Loucy (cell line): ENCODE measurements around the gene MUC6.

Source experiments
- H2AFZ ChIP-seq: fragments of 200-600 bp; sonication (generic); 2 replicates; pipeline ENCODE4 v1.6.0; 2016; ENCODE audit warnings: antibody characterized with exemption, mild to moderate bottlenecking, low read length, moderate library complexity
- H3F3A ChIP-seq: fragments of 200-600 bp; 2 replicates; pipeline ENCODE4 v1.6.0; 2016; ENCODE audit warnings: antibody characterized with exemption, low read depth, mild to moderate bottlenecking
- H3K27me3 ChIP-seq: fragments of 200-600 bp; sonication (generic); 2 replicates; pipeline ENCODE4 v1.6.1; 2014; ENCODE audit warnings: low read length, mild to moderate bottlenecking; ENCODE audit not compliant: insufficient read depth, poor library complexity, severe bottlenecking
- H3K36me3 ChIP-seq: fragments of 200-600 bp; sonication (generic); 2 replicates; pipeline ENCODE4 v1.6.1; 2016; ENCODE audit warnings: low read length; ENCODE audit not compliant: insufficient read depth
- H3K4me1 ChIP-seq: fragments of 200-600 bp; sonication (generic); 2 replicates; pipeline ENCODE4 v1.5.1; 2014; ENCODE audit warnings: low read length, mild to moderate bottlenecking; ENCODE audit not compliant: insufficient read depth, poor library complexity, severe bottlenecking
- H3K4me2 ChIP-seq: fragments of 200-600 bp; sonication (generic); 2 replicates; pipeline ENCODE4 v1.6.0; 2014; ENCODE audit warnings: antibody characterized with exemption, low read length, low read depth, mild to moderate bottlenecking; ENCODE audit not compliant: poor library complexity, severe bottlenecking
- H3K4me3 ChIP-seq: fragments of 200-600 bp; sonication (generic); 2 replicates; pipeline ENCODE4 v1.5.1; 2014; ENCODE audit warnings: low read length, mild to moderate bottlenecking, mixed read lengths; ENCODE audit not compliant: poor library complexity, severe bottlenecking
- H3K79me2 ChIP-seq: fragments of 200-600 bp; sonication (generic); 2 replicates; pipeline ENCODE4 v1.6.1; 2014; ENCODE audit warnings: low read length; ENCODE audit not compliant: insufficient read depth
- H3K9ac ChIP-seq: fragments of 200-600 bp; sonication (generic); 2 replicates; pipeline ENCODE4 v1.6.0; 2014; ENCODE audit warnings: mild to moderate bottlenecking, low read depth, low read length, moderate library complexity; ENCODE audit not compliant: poor library complexity, severe bottlenecking
- H3K9me2 ChIP-seq: fragments of 200-600 bp; sonication (generic); replicated peaks from 2 replicates; pipeline ENCODE4 v1.6.1; 2016; ENCODE audit warnings: low read depth, low read length, mixed read lengths
- H3K9me3 ChIP-seq: fragments of 200-600 bp; sonication (generic); 2 replicates; pipeline ENCODE4 v1.6.1; 2014; ENCODE audit warnings: mild to moderate bottlenecking, antibody characterized with exemption, low read length, low read depth; ENCODE audit not compliant: insufficient read depth
- H4K20me1 ChIP-seq: fragments of 200-600 bp; sonication (generic); 2 replicates; pipeline ENCODE4 v1.6.0; 2014; ENCODE audit warnings: antibody characterized with exemption, low read length, mild to moderate bottlenecking; ENCODE audit not compliant: insufficient read depth, poor library complexity, severe bottlenecking
- CTCF ChIP-seq: fragments of 200-600 bp; sonication (generic); conservative IDR thresholded peaks from 2 replicates; pipeline ENCODE4 v1.5.1; 2014; ENCODE audit warnings: mild to moderate bottlenecking, antibody characterized with exemption, low read length
- EZH2phosphoT487 ChIP-seq: fragments of 200-600 bp; IDR thresholded peaks from 2 replicates; pipeline ENCODE4 v1.6.1; 2018; ENCODE audit warnings: antibody characterized with exemption, mild to moderate bottlenecking, moderate library complexity, borderline replicate concordance

The MUC6 gene

GRCh38 chr11:968822-969221 is 67.7 kb downstream of the MUC6 start:
- peaks cover 35% of the 10 kb centered on the region; the same call in 1 of the 2 replicates for H3K36me3 ChIP-seq
- peaks cover 25% of the 10 kb centered on the region for H3K4me1 ChIP-seq
- no peaks in the 10 kb centered on the region for H3K9me3 ChIP-seq
- no peak for TF ChIP-seq CTCF
- no peak for TF ChIP-seq EZH2phosphoT487
- no peak overlapping the region for H3K9ac ChIP-seq
- no peaks in the 10 kb centered on the region for H3K9me2 ChIP-seq
- H3K27me3 ChIP-seq = no peaks in the 10 kb centered on the region
- peaks cover 47% of the 10 kb centered on the region for H3K79me2 ChIP-seq
- no peak overlapping the region for H3K4me2 ChIP-seq
- no peak overlapping the region for H2AFZ ChIP-seq
- H3K4me3 ChIP-seq = no peak overlapping the region
- H4K20me1 ChIP-seq = peaks cover 6% of the 10 kb centered on the region
- H3F3A ChIP-seq = no peaks in the 10 kb centered on the region

- Histone ChIP-seq H3K4me1 (peaks cover 25% of the 10 kb centered on the region), H3K36me3 (peaks cover 35% of the 10 kb centered on the region; the same call in 1 of the 2 replicates), H3K9me3 (no peaks in the 10 kb centered on the region), H3K4me2 (no peak overlapping the region), H3K79me2 (peaks cover 47% of the 10 kb centered on the region), H4K20me1 (peaks cover 6% of the 10 kb centered on the region), H3K27me3 (no peaks in the 10 kb centered on the region), H3F3A (no peaks in the 10 kb centered on the region), H2AFZ (no peak overlapping the region), H3K4me3 (no peak overlapping the region), H3K9me2 (no peaks in the 10 kb centered on the region), H3K9ac (no peak overlapping the region)
- TF ChIP-seq EZH2phosphoT487 (no peak), CTCF (no peak)
Measured at GRCh38 chr11:967995-968751, 68.3 kb downstream of the MUC6 start.

GRCh38 chr11:965206-965775 is 71.2 kb downstream of the MUC6 start:
- Histone ChIP-seq H3K36me3 (peaks cover 36% of the 10 kb centered on the region; the same call in 1 of the 2 replicates), H3K27me3 (no peaks in the 10 kb centered on the region), H3K79me2 (peaks cover 40% of the 10 kb centered on the region)

More at GRCh38 chr11:965206-965775, 71.2 kb downstream of the MUC6 start:
- Histone ChIP-seq H4K20me1 (peaks cover 6% of the 10 kb centered on the region), H3K9ac (no peak overlapping the region), H3K4me3 (no peak overlapping the region), H3K9me2 (no peaks in the 10 kb centered on the region), H3K4me2 (no peak overlapping the region), H3K4me1 (peaks cover 15% of the 10 kb centered on the region), H3F3A (no peaks in the 10 kb centered on the region), H2AFZ (no peak overlapping the region), H3K9me3 (no peaks in the 10 kb centered on the region)
- TF ChIP-seq CTCF (no peak), EZH2phosphoT487 (no peak)
